ENCODE data around the gene FOS. TPM values are rescaled to one million over a fixed set of nuclear protein-coding genes. Genes with fewer than 3 reads are reported as not detected.

FOS gene
- total and polyA plus RNA-seq, 2 experiments from 2014 or later: 47.3 to 54.8 TPM

- H3F3A ChIP-seq (replicated peaks; ENCODE audit: low read depth): peaks cover 5% of the 10 kb centered on the region; the same call in 1 of the 2 replicates
- peaks cover 30% of the 10 kb centered on the region for H3K4me1 ChIP-seq (ENCODE audit: insufficient read depth)
- peaks cover 21% of the 10 kb centered on the region for H3K4me1 Mint-ChIP-seq
- H3K9me3 Mint-ChIP-seq: no peaks in the 10 kb centered on the region
- H3K27ac ChIP-seq (ENCODE audit: low read depth): no peak overlapping the region
- H3K36me3 Mint-ChIP-seq (ENCODE audit: low read depth): no peaks in the 10 kb centered on the region
- no peaks in the 10 kb centered on the region for H3K9me2 ChIP-seq (ENCODE audit: insufficient read depth)
- ATAC-seq: no peak
- no peak overlapping the region for H3K4me3 Mint-ChIP-seq
- no peak overlapping the region for H3K4me2 ChIP-seq
- DNase-seq (ENCODE audit: low spot score): no peak
- H3K27ac Mint-ChIP-seq: no peak overlapping the region
- H3K27me3 ChIP-seq (ENCODE audit: insufficient read depth): no peaks in the 10 kb centered on the region
- no peak overlapping the region for H3K4me3 ChIP-seq
- H3K36me3 ChIP-seq (ENCODE audit: insufficient read depth): no peaks in the 10 kb centered on the region
- peaks cover 7% of the 10 kb centered on the region for H3K27me3 Mint-ChIP-seq (ENCODE audit: insufficient read depth, low read depth, poor library complexity)
- TF ChIP-seq ETS1 (IDR thresholded peaks at IDR 0.05) (no peak), CTCF (conservative IDR thresholded peaks at IDR 0.05; ENCODE audit: low read depth in 2 of 2) (no peak), POLR2AphosphoS5 (IDR thresholded peaks at IDR 0.05; ENCODE audit: low read depth) (no peak), JUNB (IDR thresholded peaks at IDR 0.05; ENCODE audit: unreplicated experiment) (no peak), STAT1 (IDR thresholded peaks at IDR 0.05; ENCODE audit: unreplicated experiment) (no peak), EZH2phosphoT487 (IDR thresholded peaks at IDR 0.05; ENCODE audit: unreplicated experiment) (no peak), ZNF114 (CRISPR knock-in tag; IDR thresholded peaks at IDR 0.05) (no peak), NANOG (IDR thresholded peaks at IDR 0.05; ENCODE audit: borderline replicate concordance) (no peak), EZH2 (IDR thresholded peaks at IDR 0.05; ENCODE audit: low read depth, unreplicated experiment) (no peak), ZNF331 (CRISPR knock-in tag; IDR thresholded peaks at IDR 0.05; ENCODE audit: low read depth) (no peak), REST (IDR thresholded peaks at IDR 0.05; ENCODE audit: unreplicated experiment) (no peak)
- no peaks in the 10 kb centered on the region for H3K79me2 ChIP-seq (replicated peaks; ENCODE audit: insufficient read depth)
- H2AFZ ChIP-seq: no peak overlapping the region; the same call in 1 of the 2 replicates
- no peaks in the 10 kb centered on the region for H4K20me1 ChIP-seq (replicated peaks; ENCODE audit: insufficient read depth)
Observed at GRCh38 chr14:75289840-75290388, 11.3 kb downstream of the FOS start.

All from GM23338 (cell line).